IMR-90 (cell line): ENCODE data around the gene MRGPRD.

Source experiments
- BHLHE40 ChIP-seq: fragments of 150-350 bp; IDR thresholded peaks from 2 replicates; pipeline ENCODE4 v1.6.1; 2016; ENCODE audit warnings: mild to moderate bottlenecking, low read depth, low read length
- CEBPB ChIP-seq: IDR thresholded peaks from 2 replicates; pipeline ENCODE4 v1.6.1; 2012; ENCODE audit warnings: low read depth, low read length, improper control_type of control experiment
- MXI1 ChIP-seq: IDR thresholded peaks from 2 replicates; pipeline ENCODE4 v1.6.1; 2012; ENCODE audit warnings: low read depth, mild to moderate bottlenecking, low read length, moderate library complexity, borderline replicate concordance
- POLR2A ChIP-seq: IDR thresholded peaks from 2 replicates; pipeline ENCODE4 v1.6.1; 2012; ENCODE audit warnings: mild to moderate bottlenecking, low read depth, low read length
- RAD21 ChIP-seq: IDR thresholded peaks from 2 replicates; pipeline ENCODE4 v1.6.1; 2012; ENCODE audit warnings: low read length, improper control_type of control experiment
- SMC3 ChIP-seq: fragments of 150-350 bp; IDR thresholded peaks from 2 replicates; pipeline ENCODE4 v1.6.1; 2016; ENCODE audit warnings: low read depth, mild to moderate bottlenecking, antibody characterized with exemption, low read length, moderate library complexity
- TF ChIP-seq, protein P1 (sequence below): conservative IDR thresholded peaks from 2 replicates; pipeline ENCODE4 v1.5.1; 2012; ENCODE audit warnings: mild to moderate bottlenecking, low read depth, low read length, improper control_type of control experiment
- TF ChIP-seq, protein P2 (sequence below): fragments of 150-350 bp; IDR thresholded peaks from 2 replicates; pipeline ENCODE4 v1.6.1; 2017; ENCODE audit warnings: mild to moderate bottlenecking, antibody characterized with exemption, low read length, low read depth
- TF ChIP-seq, protein P3 (sequence below): fragments of 150-350 bp; IDR thresholded peaks from 2 replicates; pipeline ENCODE4 v1.6.1; 2016; ENCODE audit warnings: low read depth, mild to moderate bottlenecking, low read length, moderate library complexity, borderline replicate concordance

DNA sequence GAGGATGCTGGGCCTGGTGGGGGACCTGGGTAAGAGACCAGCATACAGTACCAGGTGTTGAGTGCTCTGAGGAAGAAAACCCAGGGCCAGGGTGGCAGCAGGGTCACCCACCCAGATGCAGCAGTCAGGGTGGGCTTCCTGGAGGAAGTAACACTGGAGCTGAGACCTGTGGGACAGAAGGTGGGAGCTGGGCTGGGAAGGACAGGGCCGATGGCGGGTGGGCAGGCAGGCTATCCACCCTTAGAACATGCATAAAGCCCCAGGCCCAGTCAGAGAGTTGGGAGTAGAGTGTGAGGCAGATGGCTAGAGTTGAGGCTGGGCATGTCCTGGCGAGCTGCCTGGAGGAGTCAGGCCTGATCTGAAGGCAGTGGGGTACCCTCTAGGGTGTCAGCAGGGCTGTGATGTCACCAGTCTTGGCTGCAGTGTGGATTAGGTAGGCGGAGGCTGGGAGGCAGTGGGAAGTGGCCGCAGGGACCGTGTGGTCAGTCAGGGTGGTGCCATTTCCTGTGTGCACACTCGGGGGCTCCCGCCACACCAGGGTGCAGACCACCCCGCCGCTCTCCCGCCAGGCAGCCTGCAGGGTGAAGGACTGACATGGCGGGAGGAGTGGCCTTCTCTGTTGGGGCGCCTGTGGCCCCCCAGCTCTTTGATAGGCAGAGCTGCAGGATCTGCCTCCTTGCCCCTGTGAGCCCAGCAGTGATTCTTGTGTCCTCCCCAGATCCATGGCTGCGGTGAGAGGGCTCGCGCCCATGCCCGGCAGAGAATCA, 41.8 kb downstream of the MRGPRD start:
- TF ChIP-seq, protein P1, sequence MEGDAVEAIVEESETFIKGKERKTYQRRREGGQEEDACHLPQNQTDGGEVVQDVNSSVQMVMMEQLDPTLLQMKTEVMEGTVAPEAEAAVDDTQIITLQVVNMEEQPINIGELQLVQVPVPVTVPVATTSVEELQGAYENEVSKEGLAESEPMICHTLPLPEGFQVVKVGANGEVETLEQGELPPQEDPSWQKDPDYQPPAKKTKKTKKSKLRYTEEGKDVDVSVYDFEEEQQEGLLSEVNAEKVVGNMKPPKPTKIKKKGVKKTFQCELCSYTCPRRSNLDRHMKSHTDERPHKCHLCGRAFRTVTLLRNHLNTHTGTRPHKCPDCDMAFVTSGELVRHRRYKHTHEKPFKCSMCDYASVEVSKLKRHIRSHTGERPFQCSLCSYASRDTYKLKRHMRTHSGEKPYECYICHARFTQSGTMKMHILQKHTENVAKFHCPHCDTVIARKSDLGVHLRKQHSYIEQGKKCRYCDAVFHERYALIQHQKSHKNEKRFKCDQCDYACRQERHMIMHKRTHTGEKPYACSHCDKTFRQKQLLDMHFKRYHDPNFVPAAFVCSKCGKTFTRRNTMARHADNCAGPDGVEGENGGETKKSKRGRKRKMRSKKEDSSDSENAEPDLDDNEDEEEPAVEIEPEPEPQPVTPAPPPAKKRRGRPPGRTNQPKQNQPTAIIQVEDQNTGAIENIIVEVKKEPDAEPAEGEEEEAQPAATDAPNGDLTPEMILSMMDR, result no peak
- TF ChIP-seq RAD21 (no peak), CEBPB (no peak), SMC3 (no peak), POLR2A (no peak), MXI1 (no peak), BHLHE40 (no peak)
- TF ChIP-seq, protein P2, sequence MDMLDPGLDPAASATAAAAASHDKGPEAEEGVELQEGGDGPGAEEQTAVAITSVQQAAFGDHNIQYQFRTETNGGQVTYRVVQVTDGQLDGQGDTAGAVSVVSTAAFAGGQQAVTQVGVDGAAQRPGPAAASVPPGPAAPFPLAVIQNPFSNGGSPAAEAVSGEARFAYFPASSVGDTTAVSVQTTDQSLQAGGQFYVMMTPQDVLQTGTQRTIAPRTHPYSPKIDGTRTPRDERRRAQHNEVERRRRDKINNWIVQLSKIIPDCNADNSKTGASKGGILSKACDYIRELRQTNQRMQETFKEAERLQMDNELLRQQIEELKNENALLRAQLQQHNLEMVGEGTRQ, result no peak
- TF ChIP-seq, protein P3, sequence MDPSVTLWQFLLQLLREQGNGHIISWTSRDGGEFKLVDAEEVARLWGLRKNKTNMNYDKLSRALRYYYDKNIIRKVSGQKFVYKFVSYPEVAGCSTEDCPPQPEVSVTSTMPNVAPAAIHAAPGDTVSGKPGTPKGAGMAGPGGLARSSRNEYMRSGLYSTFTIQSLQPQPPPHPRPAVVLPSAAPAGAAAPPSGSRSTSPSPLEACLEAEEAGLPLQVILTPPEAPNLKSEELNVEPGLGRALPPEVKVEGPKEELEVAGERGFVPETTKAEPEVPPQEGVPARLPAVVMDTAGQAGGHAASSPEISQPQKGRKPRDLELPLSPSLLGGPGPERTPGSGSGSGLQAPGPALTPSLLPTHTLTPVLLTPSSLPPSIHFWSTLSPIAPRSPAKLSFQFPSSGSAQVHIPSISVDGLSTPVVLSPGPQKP, result no peak
